HEK293 (cell line): Measurements from ENCODE around the gene SLC35C1.

Source experiments
- CTCF ChIA-PET: fragments of 350-600 bp; formaldehyde crosslinking; extraction: SDS; loops from one replicate; lab custom pipeline; 2021; ENCODE audit warnings: antibody characterized with exemption; lab: Yijun Ruan, JAX
- POLR2A ChIA-PET: fragments of 300-600 bp; formaldehyde crosslinking; extraction: SDS; loops from one replicate; lab custom pipeline; 2020; ENCODE audit warnings: antibody characterized with exemption, inconsistent platforms; lab: Yijun Ruan, JAX
- H3K27ac ChIP-seq: fragments of 200-500 bp; sonication (Bioruptor generic); 2 replicates; pipeline ENCODE4 v1.5.1; 2014; ENCODE audit warnings: low read depth, low read length, control low read depth, inconsistent platforms; ENCODE audit errors: extremely low read depth
- H3K36me3 ChIP-seq, 2 experiments: fragments of 200-500 bp in 1 of 2; sonication (Bioruptor generic) in 1 of 2; 1 replicate in 1 of 2; 2 replicates in 1 of 2; pipeline ENCODE4 v1.5.1; 2014 to 2017; ENCODE audit warnings: inconsistent platforms in 2 of 2, low read length in 2 of 2; ENCODE audit not compliant: control insufficient read depth in 2 of 2, insufficient read depth in 1 of 2
- H3K4me1 ChIP-seq: fragments of 200-500 bp; sonication (Bioruptor generic); 2 replicates; pipeline ENCODE4 v1.5.1; 2014; ENCODE audit warnings: mild to moderate bottlenecking, low read length, inconsistent platforms; ENCODE audit not compliant: control insufficient read depth, insufficient read depth
- H3K4me3 ChIP-seq: 2 replicates; pipeline ENCODE4 v1.5.1; 2011; ENCODE audit warnings: low read depth, mild to moderate bottlenecking, control low read depth, low read length, moderate library complexity
- H3K9me3 ChIP-seq: fragments of 200-500 bp; sonication (Bioruptor generic); 2 replicates; pipeline ENCODE4 v1.5.1; 2014; ENCODE audit warnings: low read depth, low read length, inconsistent platforms; ENCODE audit not compliant: control insufficient read depth, insufficient read depth
- GLIS2 ChIP-seq: fragments of 450-650 bp; formaldehyde crosslinking; IDR thresholded peaks from 2 replicates; pipeline ENCODE4 v1.5.1; 2016; ENCODE audit warnings: missing biosample characterization, missing genetic modification characterization
- MYNN ChIP-seq: fragments of 450-650 bp; formaldehyde crosslinking; IDR thresholded peaks from 2 replicates; pipeline ENCODE4 v1.5.1; 2016; ENCODE audit warnings: missing biosample characterization, missing genetic modification characterization, borderline replicate concordance
- SALL2 ChIP-seq: fragments of 450-650 bp; formaldehyde crosslinking; IDR thresholded peaks from 2 replicates; pipeline ENCODE4 v1.5.0; 2017; ENCODE audit warnings: missing biosample characterization, mild to moderate bottlenecking, missing genetic modification characterization, borderline replicate concordance
- WT1 ChIP-seq: fragments of 450-650 bp; formaldehyde crosslinking; IDR thresholded peaks from 2 replicates; pipeline ENCODE4 v1.5.1; 2016; ENCODE audit warnings: missing biosample characterization, missing genetic modification characterization
- ZFHX2 ChIP-seq: fragments of 450-650 bp; formaldehyde crosslinking; conservative IDR thresholded peaks from 2 replicates; pipeline ENCODE4 v1.5.1; 2016; ENCODE audit warnings: missing biosample characterization, missing genetic modification characterization
- ZNF138 ChIP-seq: fragments of 450-650 bp; formaldehyde crosslinking; IDR thresholded peaks from 2 replicates; pipeline ENCODE4 v1.5.1; 2016; ENCODE audit warnings: missing biosample characterization, missing genetic modification characterization, borderline replicate concordance
- ZNF175 ChIP-seq: fragments of 450-650 bp; formaldehyde crosslinking; IDR thresholded peaks from 2 replicates; pipeline ENCODE4 v1.5.1; 2016; ENCODE audit warnings: missing biosample characterization, missing genetic modification characterization
- ZNF221 ChIP-seq: fragments of 450-650 bp; formaldehyde crosslinking; IDR thresholded peaks from 2 replicates; pipeline ENCODE4 v1.5.1; 2017; ENCODE audit warnings: missing biosample characterization, missing genetic modification characterization, borderline replicate concordance
- ZNF530 ChIP-seq: fragments of 450-650 bp; formaldehyde crosslinking; IDR thresholded peaks from 2 replicates; pipeline ENCODE4 v1.5.1; 2016; ENCODE audit warnings: low read depth, missing biosample characterization, missing genetic modification characterization
- ZNF558 ChIP-seq: fragments of 450-650 bp; formaldehyde crosslinking; IDR thresholded peaks from 2 replicates; pipeline ENCODE4 v1.5.1; 2016; ENCODE audit warnings: missing biosample characterization, missing genetic modification characterization
- ZNF560 ChIP-seq: fragments of 450-650 bp; formaldehyde crosslinking; IDR thresholded peaks from 2 replicates; pipeline ENCODE4 v1.5.1; 2017; ENCODE audit warnings: missing biosample characterization, missing genetic modification characterization, borderline replicate concordance
- ZNF623 ChIP-seq: fragments of 450-650 bp; formaldehyde crosslinking; IDR thresholded peaks from 2 replicates; pipeline ENCODE4 v1.5.1; 2016; ENCODE audit warnings: missing biosample characterization, missing genetic modification characterization
- ZNF629 ChIP-seq: fragments of 450-650 bp; formaldehyde crosslinking; IDR thresholded peaks from 2 replicates; pipeline ENCODE4 v1.5.1; 2017; ENCODE audit warnings: missing biosample characterization, missing genetic modification characterization
- ZNF658 ChIP-seq: fragments of 450-650 bp; formaldehyde crosslinking; IDR thresholded peaks from 2 replicates; pipeline ENCODE4; 2016; ENCODE audit warnings: missing biosample characterization, missing genetic modification characterization
- TF ChIP-seq, protein P1 (sequence below): fragments of 450-650 bp; formaldehyde crosslinking; IDR thresholded peaks from 2 replicates; pipeline ENCODE4 v1.5.1; 2017; ENCODE audit warnings: missing biosample characterization, missing genetic modification characterization
- TF ChIP-seq, protein P2 (sequence below): fragments of 450-650 bp; formaldehyde crosslinking; IDR thresholded peaks from 2 replicates; pipeline ENCODE4 v1.5.1; 2016; ENCODE audit warnings: missing biosample characterization, missing genetic modification characterization, borderline replicate concordance
- TF ChIP-seq, protein P3 (sequence below): fragments of 450-650 bp; formaldehyde crosslinking; conservative IDR thresholded peaks from 2 replicates; pipeline ENCODE4 v1.5.1; 2016; ENCODE audit warnings: low read depth, missing biosample characterization, missing genetic modification characterization
- TF ChIP-seq, protein P4 (sequence below): fragments of 450-650 bp; formaldehyde crosslinking; conservative IDR thresholded peaks from 2 replicates; pipeline ENCODE4 v1.5.1; 2016; ENCODE audit warnings: low read depth, missing biosample characterization, missing genetic modification characterization

SLC35C1 gene

GRCh38 chr11:45798793-45799441, 6.0 kb upstream of the SLC35C1 start:
- H3K4me1 ChIP-seq: no peaks in the 10 kb centered on the region
- ChIA-PET CTCF (interaction anchor here (1.3 kb wide), 1 partner anchor 27 kb away, joined by 5 read pairs; no protein-coding TSS in a partner anchor), POLR2A (interaction anchor here (0.6 kb wide), 1 partner anchor 846 kb away, joined by 3 read pairs; no protein-coding TSS in a partner anchor)
- no peaks in the 10 kb centered on the region for H3K36me3 ChIP-seq
- H3K9me3 ChIP-seq: no peaks in the 10 kb centered on the region
- TF ChIP-seq ZFHX2 (tag by site-specific recombination) (no peak), ZNF558 (tag by site-specific recombination) (no peak), ZNF175 (tag by site-specific recombination) (no peak), WT1 (tag by site-specific recombination) (no peak), MYNN (tag by site-specific recombination) (no peak), ZNF138 (tag by site-specific recombination) (no peak)
- TF ChIP-seq, protein P1, sequence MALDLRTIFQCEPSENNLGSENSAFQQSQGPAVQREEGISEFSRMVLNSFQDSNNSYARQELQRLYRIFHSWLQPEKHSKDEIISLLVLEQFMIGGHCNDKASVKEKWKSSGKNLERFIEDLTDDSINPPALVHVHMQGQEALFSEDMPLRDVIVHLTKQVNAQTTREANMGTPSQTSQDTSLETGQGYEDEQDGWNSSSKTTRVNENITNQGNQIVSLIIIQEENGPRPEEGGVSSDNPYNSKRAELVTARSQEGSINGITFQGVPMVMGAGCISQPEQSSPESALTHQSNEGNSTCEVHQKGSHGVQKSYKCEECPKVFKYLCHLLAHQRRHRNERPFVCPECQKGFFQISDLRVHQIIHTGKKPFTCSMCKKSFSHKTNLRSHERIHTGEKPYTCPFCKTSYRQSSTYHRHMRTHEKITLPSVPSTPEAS: no peak
- no peak overlapping the region for H3K4me3 ChIP-seq
- H3K27ac ChIP-seq: no peak overlapping the region

GRCh38 chr11:45799562-45799961, 5.4 kb upstream of the SLC35C1 start:
- no peaks in the 10 kb centered on the region for H3K36me3 ChIP-seq
- no peaks in the 10 kb centered on the region for H3K4me1 ChIP-seq
- ChIA-PET CTCF (interaction anchor here (1.3 kb wide), 1 partner anchor 28 kb away, joined by 5 read pairs; no protein-coding TSS in a partner anchor), POLR2A (interaction anchor here (0.6 kb wide), 1 partner anchor 847 kb away, joined by 3 read pairs; no protein-coding TSS in a partner anchor)
- no peaks in the 10 kb centered on the region for H3K9me3 ChIP-seq
- no peak overlapping the region for H3K27ac ChIP-seq
- H3K4me3 ChIP-seq: no peak overlapping the region
- peak; percentile 42; the same call in 1 of the 2 replicates for TF ChIP-seq ZNF623 (tag by site-specific recombination)
- TF ChIP-seq ZNF629 (tag by site-specific recombination): no peak
- no peak for TF ChIP-seq SALL2 (tag by site-specific recombination)
- TF ChIP-seq, protein P2, sequence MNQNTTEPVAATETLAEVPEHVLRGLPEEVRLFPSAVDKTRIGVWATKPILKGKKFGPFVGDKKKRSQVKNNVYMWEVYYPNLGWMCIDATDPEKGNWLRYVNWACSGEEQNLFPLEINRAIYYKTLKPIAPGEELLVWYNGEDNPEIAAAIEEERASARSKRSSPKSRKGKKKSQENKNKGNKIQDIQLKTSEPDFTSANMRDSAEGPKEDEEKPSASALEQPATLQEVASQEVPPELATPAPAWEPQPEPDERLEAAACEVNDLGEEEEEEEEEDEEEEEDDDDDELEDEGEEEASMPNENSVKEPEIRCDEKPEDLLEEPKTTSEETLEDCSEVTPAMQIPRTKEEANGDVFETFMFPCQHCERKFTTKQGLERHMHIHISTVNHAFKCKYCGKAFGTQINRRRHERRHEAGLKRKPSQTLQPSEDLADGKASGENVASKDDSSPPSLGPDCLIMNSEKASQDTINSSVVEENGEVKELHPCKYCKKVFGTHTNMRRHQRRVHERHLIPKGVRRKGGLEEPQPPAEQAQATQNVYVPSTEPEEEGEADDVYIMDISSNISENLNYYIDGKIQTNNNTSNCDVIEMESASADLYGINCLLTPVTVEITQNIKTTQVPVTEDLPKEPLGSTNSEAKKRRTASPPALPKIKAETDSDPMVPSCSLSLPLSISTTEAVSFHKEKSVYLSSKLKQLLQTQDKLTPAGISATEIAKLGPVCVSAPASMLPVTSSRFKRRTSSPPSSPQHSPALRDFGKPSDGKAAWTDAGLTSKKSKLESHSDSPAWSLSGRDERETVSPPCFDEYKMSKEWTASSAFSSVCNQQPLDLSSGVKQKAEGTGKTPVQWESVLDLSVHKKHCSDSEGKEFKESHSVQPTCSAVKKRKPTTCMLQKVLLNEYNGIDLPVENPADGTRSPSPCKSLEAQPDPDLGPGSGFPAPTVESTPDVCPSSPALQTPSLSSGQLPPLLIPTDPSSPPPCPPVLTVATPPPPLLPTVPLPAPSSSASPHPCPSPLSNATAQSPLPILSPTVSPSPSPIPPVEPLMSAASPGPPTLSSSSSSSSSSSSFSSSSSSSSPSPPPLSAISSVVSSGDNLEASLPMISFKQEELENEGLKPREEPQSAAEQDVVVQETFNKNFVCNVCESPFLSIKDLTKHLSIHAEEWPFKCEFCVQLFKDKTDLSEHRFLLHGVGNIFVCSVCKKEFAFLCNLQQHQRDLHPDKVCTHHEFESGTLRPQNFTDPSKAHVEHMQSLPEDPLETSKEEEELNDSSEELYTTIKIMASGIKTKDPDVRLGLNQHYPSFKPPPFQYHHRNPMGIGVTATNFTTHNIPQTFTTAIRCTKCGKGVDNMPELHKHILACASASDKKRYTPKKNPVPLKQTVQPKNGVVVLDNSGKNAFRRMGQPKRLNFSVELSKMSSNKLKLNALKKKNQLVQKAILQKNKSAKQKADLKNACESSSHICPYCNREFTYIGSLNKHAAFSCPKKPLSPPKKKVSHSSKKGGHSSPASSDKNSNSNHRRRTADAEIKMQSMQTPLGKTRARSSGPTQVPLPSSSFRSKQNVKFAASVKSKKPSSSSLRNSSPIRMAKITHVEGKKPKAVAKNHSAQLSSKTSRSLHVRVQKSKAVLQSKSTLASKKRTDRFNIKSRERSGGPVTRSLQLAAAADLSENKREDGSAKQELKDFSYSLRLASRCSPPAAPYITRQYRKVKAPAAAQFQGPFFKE: no peak
- TF ChIP-seq ZNF560 (tag by site-specific recombination): 0 out of 2 replicates have a peak, but pooled peaks have one; percentile 6
- TF ChIP-seq ZNF530 (tag by site-specific recombination): no peak
- TF ChIP-seq, protein P3, sequence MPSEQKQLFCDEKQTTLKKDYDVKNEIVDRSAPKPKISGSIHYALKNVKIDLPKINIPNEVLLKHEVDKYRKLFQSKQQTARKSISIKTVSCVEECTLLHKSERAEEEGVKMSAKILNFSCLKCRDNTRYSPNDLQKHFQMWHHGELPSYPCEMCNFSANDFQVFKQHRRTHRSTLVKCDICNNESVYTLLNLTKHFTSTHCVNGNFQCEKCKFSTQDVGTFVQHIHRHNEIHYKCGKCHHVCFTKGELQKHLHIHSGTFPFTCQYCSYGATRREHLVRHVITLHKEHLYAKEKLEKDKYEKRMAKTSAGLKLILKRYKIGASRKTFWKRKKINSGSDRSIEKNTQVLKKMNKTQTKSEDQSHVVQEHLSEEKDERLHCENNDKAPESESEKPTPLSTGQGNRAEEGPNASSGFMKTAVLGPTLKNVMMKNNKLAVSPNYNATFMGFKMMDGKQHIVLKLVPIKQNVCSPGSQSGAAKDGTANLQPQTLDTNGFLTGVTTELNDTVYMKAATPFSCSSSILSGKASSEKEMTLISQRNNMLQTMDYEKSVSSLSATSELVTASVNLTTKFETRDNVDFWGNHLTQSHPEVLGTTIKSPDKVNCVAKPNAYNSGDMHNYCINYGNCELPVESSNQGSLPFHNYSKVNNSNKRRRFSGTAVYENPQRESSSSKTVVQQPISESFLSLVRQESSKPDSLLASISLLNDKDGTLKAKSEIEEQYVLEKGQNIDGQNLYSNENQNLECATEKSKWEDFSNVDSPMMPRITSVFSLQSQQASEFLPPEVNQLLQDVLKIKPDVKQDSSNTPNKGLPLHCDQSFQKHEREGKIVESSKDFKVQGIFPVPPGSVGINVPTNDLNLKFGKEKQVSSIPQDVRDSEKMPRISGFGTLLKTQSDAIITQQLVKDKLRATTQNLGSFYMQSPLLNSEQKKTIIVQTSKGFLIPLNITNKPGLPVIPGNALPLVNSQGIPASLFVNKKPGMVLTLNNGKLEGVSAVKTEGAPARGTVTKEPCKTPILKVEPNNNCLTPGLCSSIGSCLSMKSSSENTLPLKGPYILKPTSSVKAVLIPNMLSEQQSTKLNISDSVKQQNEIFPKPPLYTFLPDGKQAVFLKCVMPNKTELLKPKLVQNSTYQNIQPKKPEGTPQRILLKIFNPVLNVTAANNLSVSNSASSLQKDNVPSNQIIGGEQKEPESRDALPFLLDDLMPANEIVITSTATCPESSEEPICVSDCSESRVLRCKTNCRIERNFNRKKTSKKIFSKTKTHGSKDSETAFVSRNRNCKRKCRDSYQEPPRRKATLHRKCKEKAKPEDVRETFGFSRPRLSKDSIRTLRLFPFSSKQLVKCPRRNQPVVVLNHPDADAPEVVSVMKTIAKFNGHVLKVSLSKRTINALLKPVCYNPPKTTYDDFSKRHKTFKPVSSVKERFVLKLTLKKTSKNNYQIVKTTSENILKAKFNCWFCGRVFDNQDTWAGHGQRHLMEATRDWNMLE (tag by site-specific recombination): peak; percentile 60; the same call in 1 of the 2 replicates
- TF ChIP-seq ZNF658: no peak
- TF ChIP-seq ZNF221 (tag by site-specific recombination): no peak
- TF ChIP-seq, protein P4, sequence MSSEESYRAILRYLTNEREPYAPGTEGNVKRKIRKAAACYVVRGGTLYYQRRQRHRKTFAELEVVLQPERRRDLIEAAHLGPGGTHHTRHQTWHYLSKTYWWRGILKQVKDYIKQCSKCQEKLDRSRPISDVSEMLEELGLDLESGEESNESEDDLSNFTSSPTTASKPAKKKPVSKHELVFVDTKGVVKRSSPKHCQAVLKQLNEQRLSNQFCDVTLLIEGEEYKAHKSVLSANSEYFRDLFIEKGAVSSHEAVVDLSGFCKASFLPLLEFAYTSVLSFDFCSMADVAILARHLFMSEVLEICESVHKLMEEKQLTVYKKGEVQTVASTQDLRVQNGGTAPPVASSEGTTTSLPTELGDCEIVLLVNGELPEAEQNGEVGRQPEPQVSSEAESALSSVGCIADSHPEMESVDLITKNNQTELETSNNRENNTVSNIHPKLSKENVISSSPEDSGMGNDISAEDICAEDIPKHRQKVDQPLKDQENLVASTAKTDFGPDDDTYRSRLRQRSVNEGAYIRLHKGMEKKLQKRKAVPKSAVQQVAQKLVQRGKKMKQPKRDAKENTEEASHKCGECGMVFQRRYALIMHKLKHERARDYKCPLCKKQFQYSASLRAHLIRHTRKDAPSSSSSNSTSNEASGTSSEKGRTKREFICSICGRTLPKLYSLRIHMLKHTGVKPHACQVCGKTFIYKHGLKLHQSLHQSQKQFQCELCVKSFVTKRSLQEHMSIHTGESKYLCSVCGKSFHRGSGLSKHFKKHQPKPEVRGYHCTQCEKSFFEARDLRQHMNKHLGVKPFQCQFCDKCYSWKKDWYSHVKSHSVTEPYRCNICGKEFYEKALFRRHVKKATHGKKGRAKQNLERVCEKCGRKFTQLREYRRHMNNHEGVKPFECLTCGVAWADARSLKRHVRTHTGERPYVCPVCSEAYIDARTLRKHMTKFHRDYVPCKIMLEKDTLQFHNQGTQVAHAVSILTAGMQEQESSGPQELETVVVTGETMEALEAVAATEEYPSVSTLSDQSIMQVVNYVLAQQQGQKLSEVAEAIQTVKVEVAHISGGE (tag by site-specific recombination): peak; percentile 50; the same call in 1 of the 2 replicates
- TF ChIP-seq GLIS2 (tag by site-specific recombination): no peak
